ENCODE measurements around the gene CPNE5. TPM values are rescaled to one million over a fixed set of nuclear protein-coding genes. Genes with fewer than 3 reads are reported as not detected.

The CPNE5 gene
- total and polyA plus RNA-seq, 12 donors: 0.26 to 3.5 (median 1.1) TPM; not detected in 1

DNA sequence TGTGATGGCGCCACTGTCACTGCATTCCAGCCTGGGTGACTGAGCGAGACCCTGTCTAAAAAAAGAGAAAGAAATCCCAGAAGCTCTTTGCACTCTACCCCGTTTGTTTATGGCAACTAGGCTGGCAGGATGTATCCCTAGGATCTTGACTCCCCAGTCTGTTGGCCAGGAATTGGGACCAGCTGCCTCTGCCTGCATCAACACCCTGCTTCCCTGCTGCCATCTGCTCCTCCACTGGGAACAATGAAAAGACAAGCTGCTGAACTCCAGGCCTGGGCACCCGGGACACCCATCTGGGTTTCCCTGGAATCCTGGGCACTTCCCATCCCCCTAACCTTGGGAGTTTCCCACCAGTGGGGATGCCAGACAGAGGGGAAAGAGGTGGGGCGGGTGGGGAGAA lies 64.9 kb downstream of the CPNE5 start:
- 85 to 95% (median 87%) methylated on average over 3 to 5 of the region's 5 CpGs for WGBS, 4 donors
- Histone ChIP-seq H3K4me1 (replicated peaks in 1 of 2) (peaks cover 0 to 6% of the 10 kb centered on the region in 2 donors), H3K27me3 (peaks cover 2% of the 10 kb centered on the region), H3K4me3 (no peak overlapping the region), H3K9me3 (replicated peaks in 1 of 3) (no peaks in the 10 kb centered on the region), H3K27ac (no peak overlapping the region), H3K36me3 (replicated peaks in 1 of 2) (no peaks in the 10 kb centered on the region)
- TF ChIP-seq POLR2A (IDR thresholded peaks at IDR 0.05): no peak
- TF ChIP-seq, protein P1, sequence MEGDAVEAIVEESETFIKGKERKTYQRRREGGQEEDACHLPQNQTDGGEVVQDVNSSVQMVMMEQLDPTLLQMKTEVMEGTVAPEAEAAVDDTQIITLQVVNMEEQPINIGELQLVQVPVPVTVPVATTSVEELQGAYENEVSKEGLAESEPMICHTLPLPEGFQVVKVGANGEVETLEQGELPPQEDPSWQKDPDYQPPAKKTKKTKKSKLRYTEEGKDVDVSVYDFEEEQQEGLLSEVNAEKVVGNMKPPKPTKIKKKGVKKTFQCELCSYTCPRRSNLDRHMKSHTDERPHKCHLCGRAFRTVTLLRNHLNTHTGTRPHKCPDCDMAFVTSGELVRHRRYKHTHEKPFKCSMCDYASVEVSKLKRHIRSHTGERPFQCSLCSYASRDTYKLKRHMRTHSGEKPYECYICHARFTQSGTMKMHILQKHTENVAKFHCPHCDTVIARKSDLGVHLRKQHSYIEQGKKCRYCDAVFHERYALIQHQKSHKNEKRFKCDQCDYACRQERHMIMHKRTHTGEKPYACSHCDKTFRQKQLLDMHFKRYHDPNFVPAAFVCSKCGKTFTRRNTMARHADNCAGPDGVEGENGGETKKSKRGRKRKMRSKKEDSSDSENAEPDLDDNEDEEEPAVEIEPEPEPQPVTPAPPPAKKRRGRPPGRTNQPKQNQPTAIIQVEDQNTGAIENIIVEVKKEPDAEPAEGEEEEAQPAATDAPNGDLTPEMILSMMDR (IDR thresholded peaks at IDR 0.05): no peak
- DNase-seq: no peak
- intact Hi-C loops (cut with DNase I): loop anchor here in 1 of 2 donors (10.0 kb wide), 1 partner anchor 420 kb away; no protein-coding TSS in a partner anchor

DNA sequence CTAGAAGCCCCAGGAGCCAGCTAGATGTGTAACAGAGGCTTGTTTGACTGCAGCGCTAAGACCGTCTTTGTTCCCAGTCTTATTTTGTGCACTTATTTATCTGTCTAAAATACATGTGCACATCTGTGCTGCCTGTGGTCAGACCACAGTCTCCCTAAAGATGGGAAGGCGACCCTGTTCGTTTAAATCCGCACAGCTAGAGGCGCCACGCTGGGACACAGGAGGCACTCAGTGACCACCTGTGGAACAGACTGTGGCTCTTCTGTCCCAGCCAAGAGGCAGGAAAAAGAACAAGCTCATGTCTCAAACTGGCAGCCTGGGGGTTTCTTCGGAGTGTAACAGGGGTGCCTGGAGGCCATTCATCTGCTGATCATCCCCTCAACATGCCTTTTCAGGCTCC lies 66.8 kb downstream of the CPNE5 start:
- intact Hi-C loops (cut with DNase I): loop anchor here in 1 of 2 donors (10.0 kb wide), 1 partner anchor 422 kb away; no protein-coding TSS in a partner anchor
- Histone ChIP-seq H3K9me3 (replicated peaks in 1 of 3) (no peaks in the 10 kb centered on the region), H3K36me3 (replicated peaks in 1 of 2) (no peaks in the 10 kb centered on the region), H3K4me1 (replicated peaks in 1 of 2) (peaks cover 0 to 6% of the 10 kb centered on the region in 2 donors), H3K27ac (no peak overlapping the region), H3K4me3 (no peak overlapping the region), H3K27me3 (no peaks in the 10 kb centered on the region)
- 90 to 97% (median 94%) methylated on average over 8 of the region's 8 CpGs for WGBS, 4 donors
- DNase-seq: no peak
- TF ChIP-seq POLR2A (IDR thresholded peaks at IDR 0.05): no peak
- TF ChIP-seq, protein P1 (IDR thresholded peaks at IDR 0.05): no peak

- H3K27ac ChIP-seq: no peak overlapping the region
- no peak for DNase-seq
- no peak for TF ChIP-seq POLR2A (IDR thresholded peaks at IDR 0.05)
- TF ChIP-seq, protein P1 (IDR thresholded peaks at IDR 0.05): no peak
- H3K4me3 ChIP-seq: no peak overlapping the region
- intact Hi-C loops (cut with DNase I): loop anchor here in 1 of 2 donors (10.0 kb wide), 1 partner anchor 424 kb away; no protein-coding TSS in a partner anchor
- 94 to 100% (median 98%) methylated on average over 2 of the region's 2 CpGs for WGBS, 4 donors
- no peaks in the 10 kb centered on the region for H3K27me3 ChIP-seq
- no peaks in the 10 kb centered on the region for H3K36me3 ChIP-seq (replicated peaks in 1 of 2)
- no peaks in the 10 kb centered on the region for H3K9me3 ChIP-seq (replicated peaks in 1 of 3)
- H3K4me1 ChIP-seq (replicated peaks in 1 of 2): peaks cover 0 to 6% of the 10 kb centered on the region in 2 donors
Observed at GRCh38 chr6:36771145-36771544, 68.1 kb downstream of the CPNE5 start.

DNA sequence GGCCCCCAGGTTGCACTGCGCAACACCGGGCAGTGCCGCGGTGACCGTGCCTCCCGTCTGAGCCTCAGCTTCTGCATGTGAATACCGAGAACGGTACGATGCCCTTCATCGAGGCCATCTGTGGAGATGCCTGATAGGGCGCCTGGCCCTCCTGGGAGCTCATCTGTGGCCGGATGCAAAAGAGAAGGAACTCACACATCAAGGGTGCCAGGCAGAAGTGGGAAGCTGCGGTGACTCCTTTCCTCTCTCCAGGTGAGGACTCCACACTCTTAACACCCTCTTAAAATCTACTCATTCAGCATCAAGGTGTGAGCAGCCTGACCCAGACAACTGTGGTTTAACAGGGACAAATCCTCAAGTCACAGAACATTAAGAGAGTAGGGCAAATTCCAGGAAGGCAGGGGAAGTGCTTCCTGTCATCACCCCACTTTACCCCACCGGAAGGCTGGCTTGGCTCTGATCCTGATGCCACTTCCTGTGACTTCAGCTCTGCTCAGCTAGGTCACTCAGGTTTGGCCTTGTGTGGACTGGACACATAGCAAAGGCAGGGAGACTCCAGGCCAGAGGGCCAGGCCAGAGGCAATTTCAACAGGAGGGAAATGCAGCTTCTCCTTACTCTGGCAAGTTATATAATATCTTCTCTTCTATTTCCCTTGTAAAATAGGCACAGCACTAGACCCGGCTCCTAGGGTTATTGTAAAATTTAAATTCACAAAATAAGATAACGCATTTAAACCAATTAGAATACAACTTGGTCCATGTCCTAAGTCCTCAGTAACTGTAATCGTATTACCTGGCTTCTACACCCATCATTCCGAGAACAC lies 69.4 kb downstream of the CPNE5 start:
- Histone ChIP-seq H3K27me3 (no peaks in the 10 kb centered on the region), H3K4me3 (no peak overlapping the region), H3K36me3 (replicated peaks in 1 of 2) (no peaks in the 10 kb centered on the region), H3K4me1 (replicated peaks in 1 of 2) (peaks cover 0 to 6% of the 10 kb centered on the region in 2 donors), H3K27ac (peak overlapping the region in 1 of 5 donors; percentile 2), H3K9me3 (replicated peaks in 1 of 3) (no peaks in the 10 kb centered on the region)
- intact Hi-C loops (cut with DNase I): loop anchor here (5.0 to 10.0 kb wide), 6 partner anchors 77 to 442 kb away; no protein-coding TSS in a partner anchor
- WGBS, 4 donors: 55 to 78% (median 77%) methylated on average over 8 to 18 of the region's 18 CpGs
- peak in 4 of 7 donors; percentile 30 to 36 (median 32) for DNase-seq
- TF ChIP-seq POLR2A (IDR thresholded peaks at IDR 0.05): no peak
- TF ChIP-seq, protein P1 (IDR thresholded peaks at IDR 0.05): no peak

Data from adrenal gland (tissue), 12 donors.